ENCODE results near the gene PARP1.

PARP1 gene

DNA sequence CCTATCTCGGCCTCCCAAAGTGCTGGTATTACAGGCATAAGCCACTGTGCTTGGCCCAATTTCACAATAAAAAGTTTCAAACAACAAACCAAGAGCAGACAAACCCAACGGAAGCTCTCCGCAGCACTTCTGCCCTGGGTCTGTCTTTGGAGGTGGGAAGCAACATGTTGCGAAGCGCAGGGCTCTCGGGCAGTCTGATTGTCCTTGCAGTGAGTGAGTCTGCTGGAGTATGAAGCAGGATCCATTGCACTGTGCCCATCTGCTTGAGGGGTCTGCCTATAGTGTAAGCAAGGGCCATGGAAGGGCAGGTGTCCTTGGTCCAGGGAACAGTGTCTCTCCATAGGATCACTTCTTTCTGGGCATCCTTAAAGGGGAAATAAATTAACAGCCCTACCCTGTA, 14.6 kb upstream of the PARP1 start:
- Histone ChIP-seq H3K4me3 (no peak overlapping the region), H3K27ac (no peak overlapping the region)
- TF ChIP-seq, protein P1, sequence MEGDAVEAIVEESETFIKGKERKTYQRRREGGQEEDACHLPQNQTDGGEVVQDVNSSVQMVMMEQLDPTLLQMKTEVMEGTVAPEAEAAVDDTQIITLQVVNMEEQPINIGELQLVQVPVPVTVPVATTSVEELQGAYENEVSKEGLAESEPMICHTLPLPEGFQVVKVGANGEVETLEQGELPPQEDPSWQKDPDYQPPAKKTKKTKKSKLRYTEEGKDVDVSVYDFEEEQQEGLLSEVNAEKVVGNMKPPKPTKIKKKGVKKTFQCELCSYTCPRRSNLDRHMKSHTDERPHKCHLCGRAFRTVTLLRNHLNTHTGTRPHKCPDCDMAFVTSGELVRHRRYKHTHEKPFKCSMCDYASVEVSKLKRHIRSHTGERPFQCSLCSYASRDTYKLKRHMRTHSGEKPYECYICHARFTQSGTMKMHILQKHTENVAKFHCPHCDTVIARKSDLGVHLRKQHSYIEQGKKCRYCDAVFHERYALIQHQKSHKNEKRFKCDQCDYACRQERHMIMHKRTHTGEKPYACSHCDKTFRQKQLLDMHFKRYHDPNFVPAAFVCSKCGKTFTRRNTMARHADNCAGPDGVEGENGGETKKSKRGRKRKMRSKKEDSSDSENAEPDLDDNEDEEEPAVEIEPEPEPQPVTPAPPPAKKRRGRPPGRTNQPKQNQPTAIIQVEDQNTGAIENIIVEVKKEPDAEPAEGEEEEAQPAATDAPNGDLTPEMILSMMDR (IDR thresholded peaks at IDR 0.05) = no peak
- peak; percentile 31 for DNase-seq (ENCODE audit: low spot score)

DNA sequence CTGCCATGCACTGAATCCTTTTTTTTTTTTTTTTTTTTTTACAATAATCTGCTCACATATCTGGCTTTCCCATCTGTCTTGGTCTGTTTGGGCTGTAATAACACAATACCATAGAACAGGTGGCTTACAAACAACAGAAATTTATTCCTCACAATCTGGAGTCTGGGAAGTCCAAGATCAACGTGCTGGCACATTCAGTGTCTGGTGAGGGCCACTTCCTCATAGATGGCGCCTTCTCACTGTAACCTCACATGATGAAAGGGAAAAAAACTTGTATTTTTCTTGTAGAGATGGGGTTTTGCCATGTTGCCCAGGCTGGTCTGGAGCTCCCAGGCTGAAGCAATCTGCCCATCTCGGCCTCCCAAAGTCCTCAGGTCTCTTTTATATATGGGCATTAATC, 13.0 kb upstream of the PARP1 start:
- DNase-seq (ENCODE audit: low spot score) = peak; percentile 53
- Histone ChIP-seq H3K4me3 (no peak overlapping the region), H3K27ac (no peak overlapping the region)
- TF ChIP-seq, protein P1 (IDR thresholded peaks at IDR 0.05) = no peak

DNA sequence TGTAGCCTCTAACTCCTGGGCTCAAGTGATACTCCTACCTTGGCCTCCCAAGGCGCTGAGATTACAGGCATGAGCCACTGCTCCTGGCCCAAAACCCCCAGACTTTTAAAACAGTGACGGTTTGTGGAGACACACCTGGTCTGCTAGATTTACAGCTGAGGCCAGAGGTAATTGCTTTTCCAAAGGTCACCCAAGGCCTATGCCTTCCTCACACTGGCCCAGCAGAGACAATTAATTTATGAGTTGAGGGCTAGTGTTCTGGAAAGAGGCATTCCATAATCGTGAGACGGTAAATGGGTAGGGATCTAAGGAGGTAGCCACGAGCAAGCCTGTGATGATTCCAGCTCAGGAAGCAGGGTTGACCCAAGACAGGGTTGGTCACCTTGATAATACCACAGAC, 12.4 kb upstream of the PARP1 start:
- TF ChIP-seq, protein P1 (IDR thresholded peaks at IDR 0.05) = no peak
- DNase-seq (ENCODE audit: low spot score) = peak; percentile 47
- H3K27ac ChIP-seq = no peak overlapping the region

DNA sequence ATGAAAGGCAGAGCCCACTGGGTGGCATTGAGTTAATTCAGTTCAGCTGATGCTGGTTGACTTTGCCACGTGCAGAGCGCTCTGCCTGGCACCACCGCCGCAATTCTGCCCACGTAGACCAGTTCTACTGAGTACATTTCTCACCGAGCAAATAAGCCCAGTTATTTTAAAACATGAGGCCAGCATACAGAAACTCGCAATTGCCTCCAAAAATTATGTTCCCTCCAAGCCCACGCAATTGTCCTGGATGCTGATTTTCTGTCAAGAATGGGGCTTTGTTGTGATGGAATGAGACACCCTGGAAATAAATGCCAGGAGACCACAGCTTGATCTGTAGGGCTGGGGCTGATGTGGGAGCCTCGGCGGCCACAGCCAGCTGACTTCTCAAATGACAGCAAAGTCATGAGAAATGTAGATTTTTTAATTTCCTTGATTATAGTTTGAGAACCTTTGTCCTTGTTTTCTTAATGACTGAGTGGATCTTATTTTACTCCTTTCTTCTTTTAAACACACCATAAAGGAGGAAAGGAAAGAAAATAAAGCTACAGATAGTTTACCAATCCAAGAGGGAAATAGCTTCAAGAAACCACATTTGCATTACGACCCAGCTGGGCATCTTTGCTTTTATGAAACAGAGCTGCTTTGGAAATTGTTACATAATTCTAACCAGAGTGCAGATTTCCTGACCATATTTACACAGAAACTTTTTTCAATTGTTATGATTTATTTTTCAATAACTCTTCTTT, 11.6 kb upstream of the PARP1 start:
- no peak for DNase-seq (ENCODE audit: low spot score)
- TF ChIP-seq, protein P1 (IDR thresholded peaks at IDR 0.05) = no peak
- Histone ChIP-seq H3K4me3 (no peak overlapping the region), H3K27ac (no peak overlapping the region)

More for the DNA sequence above, 12.4 kb upstream of the PARP1 start:
- H3K4me3 ChIP-seq = no peak overlapping the region

DNA sequence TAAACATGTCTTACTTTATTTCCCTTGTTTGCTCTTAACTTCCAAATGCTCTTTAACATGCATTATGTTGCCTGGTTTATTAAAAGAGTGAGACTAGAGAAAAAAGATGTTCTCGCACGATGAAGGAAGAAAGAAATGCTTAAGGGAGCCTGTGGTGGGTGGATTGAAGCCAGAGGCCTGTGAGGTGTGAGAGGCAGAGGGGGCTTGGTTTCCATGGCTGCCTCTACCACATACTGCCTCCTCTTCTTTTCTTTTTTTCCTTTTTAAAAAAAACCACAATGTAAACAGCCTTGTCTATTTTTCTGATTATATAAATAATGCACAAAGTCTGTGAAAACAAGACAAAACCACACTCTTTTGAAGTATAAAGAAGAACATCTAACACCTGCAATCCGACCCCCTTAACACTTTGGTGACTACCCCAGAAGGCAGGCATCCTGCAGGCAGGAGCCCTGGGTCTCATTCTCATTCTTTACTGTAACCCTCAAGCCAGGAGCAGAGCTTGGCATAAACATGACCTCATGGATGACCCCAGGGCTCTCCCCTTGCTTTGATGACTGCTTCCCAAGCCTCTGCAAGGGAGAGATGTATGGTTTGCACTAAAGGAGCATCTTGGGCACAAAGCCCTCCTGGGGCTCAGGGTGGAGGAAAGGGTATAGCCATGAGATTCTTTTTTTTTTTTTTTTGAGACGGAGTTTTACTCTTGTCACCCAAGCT, 10.1 kb upstream of the PARP1 start:
- no peak for DNase-seq (ENCODE audit: low spot score)
- Histone ChIP-seq H3K4me3 (no peak overlapping the region), H3K27ac (no peak overlapping the region)
- TF ChIP-seq, protein P1 (IDR thresholded peaks at IDR 0.05) = no peak

DNA sequence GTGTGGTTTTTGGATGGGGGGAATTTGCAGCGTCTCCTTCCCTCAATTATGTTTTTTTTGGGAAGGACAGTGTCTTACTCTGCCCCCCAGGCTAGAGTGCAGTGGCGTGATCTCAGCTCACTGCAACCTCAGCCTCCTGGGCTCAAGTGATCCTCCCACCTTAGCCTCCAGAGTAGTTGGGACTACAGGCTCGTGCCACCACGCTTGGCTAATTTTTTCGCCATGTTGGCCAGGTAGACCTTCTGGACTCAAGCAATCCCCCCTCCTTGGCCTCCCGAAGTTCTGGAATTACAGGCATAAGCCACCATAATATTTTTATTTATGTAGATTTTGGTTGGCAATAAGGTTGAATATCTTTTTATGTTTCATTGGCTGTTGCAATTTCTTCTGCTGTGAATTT, 9.5 kb upstream of the PARP1 start:
- no peak overlapping the region for H3K4me3 ChIP-seq
- DNase-seq (ENCODE audit: low spot score) = no peak
- TF ChIP-seq, protein P1 (IDR thresholded peaks at IDR 0.05) = no peak
- H3K27ac ChIP-seq = no peak overlapping the region

All from coronary artery (tissue), 2 donors.